ENCODE measurements around the gene MEGF6.

GRCh38 chr1:3544040-3544977 lies 67.0 kb downstream of the MEGF6 start:
- no peak for TF ChIP-seq EZH2 (IDR thresholded peaks at IDR 0.05; ENCODE audit: low read depth)
- no peak for TF ChIP-seq CTCF (conservative IDR thresholded peaks at IDR 0.05)

Measured in PC-9 (cell line).